Activated CD4-positive, alpha-beta T cell treated with anti-CD3 and anti-CD28 coated beads for 24 hours (primary cell): ENCODE data around the gene TNNC1.

Source experiments
- DNase-seq, 2 donors: peaks; one replicate each; pipeline ENCODE4 v3.0.0-alpha.2; 2020; ENCODE audit warnings: low read depth in 2 of 2

The TNNC1 gene

GRCh38 chr3:52432225-52432624, 21.6 kb downstream of the TNNC1 start:
- DNase-seq, result no peak

GRCh38 chr3:52431459-52432223, 22.2 kb downstream of the TNNC1 start:
- DNase-seq, result no peak

GRCh38 chr3:52430416-52430810, 23.4 kb downstream of the TNNC1 start:
- DNase-seq, result no peak

DNA sequence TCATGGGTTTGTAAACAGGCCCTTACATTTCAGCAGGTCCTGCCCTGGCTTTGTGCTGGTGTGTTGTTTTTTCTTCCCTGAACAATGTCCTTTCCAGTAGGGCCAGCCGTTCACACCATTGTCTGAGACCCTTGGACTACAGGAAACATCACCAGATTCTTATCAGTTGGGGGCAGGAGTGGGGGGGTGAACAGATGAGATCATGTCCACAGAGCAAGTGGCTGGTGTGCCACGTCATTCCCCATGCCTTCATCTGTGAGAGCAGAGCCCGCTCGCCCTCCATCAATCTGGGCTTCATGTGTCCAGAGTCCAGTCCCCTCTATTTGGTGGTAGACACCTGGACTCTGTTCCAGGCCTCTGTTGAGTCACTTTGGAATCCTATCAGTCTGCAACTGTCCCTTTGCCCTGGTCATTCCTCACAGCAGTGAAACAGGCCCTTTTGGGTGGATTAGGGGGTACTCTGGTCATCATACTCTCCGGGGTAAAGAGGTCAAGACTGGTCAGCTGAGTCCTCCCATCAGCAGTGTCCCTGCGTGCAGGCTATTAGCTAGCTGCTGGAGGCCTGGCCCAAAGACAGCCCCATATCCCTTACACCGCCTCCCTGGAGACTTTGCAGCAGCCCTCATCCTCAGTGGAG, 23.9 kb downstream of the TNNC1 start:
- DNase-seq, result no peak

GRCh38 chr3:52429031-52429430, 24.8 kb downstream of the TNNC1 start:
- no peak for DNase-seq

DNA sequence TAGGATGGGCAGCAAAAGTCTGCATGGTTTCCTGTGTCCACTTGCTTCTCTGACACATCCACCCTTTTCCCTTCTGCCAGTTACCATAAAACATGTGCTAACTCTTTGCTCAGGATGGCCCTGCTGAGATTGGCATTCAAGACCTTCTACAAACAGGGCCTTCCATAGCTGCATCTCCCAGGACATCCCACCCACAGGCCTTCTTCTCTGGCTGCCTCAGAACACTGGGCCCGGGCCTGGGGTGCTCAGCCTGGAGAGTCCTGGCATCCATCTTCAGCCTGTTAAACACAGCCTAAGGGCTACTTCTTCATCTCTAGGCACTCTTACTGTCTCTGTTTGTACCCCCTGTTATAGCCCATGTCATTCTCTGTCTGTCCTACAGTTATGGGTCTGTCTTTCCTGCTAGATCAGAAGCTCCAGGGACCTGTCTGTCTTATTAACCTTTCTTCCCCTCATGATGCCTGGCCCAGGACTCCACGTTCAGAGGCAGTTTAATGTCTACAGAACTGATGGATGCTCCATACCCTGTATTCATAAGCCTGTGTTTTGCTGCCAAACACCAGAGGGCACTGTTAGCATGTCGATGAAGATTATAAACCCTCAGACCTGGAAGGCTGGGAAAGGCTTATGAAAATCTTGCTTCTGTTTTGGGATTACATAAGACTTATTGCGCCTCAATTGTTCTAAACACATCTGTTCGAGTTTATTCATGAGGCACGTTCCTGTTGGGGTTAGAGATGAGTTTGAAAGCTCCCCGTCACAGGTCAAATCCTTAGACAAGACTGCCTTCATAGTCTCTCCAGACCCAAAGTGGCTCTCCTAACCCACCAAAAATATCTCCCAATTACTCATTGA, 25.5 kb downstream of the TNNC1 start:
- DNase-seq, result no peak

GRCh38 chr3:52423173-52423572, 30.7 kb downstream of the TNNC1 start:
- DNase-seq, result no peak

DNA sequence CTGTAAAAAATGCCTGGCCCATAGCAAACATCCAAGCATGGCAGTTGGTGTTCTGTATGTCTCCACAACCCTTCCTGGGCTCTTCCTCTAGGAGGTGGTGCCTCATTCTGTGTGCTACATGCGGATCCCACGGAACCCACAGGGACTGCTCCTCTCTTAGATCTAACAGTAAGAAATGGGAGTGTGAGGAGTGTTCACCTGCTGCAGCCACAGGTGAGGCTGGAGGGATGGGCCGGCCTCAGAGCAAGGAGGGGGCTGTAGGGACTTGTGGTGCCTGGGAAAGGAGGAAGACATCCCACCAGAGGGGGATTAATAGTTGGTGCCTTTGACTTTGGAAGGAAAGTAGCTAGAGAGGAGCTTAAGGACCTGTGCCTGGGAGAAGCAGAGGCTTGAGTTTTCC, 31.2 kb downstream of the TNNC1 start:
- no peak for DNase-seq

GRCh38 chr3:52420388-52420787, 33.5 kb downstream of the TNNC1 start:
- no peak for DNase-seq

- no peak for DNase-seq
Measured at GRCh38 chr3:52415800-52416199, 38.0 kb downstream of the TNNC1 start.

DNA sequence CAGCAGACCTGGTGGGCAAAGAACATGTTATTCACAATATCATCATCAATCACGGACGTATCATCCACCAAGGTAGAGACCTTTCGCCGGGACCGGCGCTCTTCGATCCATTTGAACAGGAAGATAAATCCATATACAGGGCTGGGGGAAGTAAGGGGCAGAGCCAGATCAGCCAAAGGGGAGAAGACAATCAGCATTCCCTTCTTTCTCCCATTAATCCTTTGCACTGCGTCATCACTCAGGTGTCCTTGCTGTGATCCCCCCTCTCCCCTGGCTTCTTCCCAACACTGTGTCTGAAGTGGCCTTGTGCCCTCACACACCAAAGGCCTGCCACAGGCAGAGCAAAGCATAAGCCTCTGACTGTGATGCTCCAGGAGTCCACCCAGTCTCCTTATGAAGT, 45.4 kb downstream of the TNNC1 start:
- DNase-seq, result no peak

DNA sequence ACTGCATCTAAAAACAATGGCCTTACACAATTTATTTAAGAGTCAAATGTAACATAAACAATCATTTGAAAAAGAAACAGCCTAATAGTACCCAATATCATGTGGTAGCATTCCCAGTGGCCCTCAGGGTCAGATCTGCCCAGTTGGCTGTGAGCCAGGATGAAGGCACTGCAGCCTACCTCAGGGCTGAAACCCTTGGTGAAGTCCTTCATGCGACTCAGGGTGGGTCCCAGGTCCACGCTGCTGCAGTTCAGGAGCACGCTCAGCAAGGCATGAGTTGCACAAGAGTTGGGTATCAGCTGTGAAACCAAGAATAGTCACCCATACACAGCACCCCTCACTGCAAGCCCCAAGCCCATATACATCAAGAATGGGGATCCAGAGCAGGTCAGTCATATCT, 46.1 kb downstream of the TNNC1 start:
- no peak for DNase-seq

DNA sequence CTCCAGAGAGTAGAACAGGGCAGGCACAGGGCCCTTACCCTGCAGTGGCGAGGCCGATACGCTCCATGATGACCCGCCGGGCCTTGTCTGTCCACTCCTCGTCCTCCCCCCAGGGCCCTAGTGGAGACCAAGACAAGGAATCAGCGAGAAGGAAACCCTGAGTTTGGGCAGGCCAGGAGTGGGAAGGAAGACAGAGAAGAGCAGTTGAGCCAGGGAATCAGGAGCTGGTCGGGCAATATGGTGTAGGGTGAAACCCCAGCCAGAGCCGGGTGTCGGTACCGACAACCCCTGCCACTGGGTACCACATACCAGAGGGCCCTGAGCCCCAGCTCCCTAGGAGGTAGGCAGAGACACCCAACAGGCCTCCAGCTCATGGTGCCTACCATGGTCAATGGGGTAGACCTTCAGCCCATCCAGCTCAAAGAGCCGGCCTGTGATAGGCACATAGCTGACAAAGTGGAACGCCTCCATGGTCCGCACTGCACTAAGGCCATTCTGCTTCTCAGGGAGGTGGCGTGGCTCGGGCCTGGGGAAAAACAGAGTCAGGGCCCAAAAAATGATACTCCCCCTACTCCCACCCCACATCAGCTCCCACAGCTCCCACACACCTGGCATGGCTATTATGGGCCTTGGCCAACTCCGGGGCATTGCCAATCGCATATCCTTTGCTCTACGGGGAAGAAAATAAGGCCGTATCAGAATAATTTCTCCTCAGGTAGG, 46.9 kb downstream of the TNNC1 start:
- DNase-seq, result no peak

DNA sequence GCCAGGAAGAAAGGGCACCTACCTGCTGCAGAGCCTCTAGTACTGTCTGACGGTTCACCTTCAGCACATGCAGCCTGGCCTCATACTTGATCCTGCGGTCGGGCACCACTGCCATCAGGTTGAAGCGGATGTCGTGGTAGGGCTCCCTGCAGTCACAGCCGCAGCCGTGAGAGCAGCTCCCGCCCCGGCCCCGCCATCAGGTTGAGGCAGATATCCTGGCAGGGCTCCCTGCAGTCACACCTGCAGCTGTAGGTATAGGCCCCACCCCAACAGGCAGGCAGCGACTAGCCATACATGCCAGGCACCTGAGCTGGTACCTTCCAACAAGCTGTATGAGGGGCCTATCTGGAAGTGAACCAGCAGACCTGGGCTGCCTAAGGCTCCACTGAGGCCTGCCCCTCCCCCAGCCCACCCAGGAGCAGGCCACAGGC, 47.6 kb downstream of the TNNC1 start:
- no peak for DNase-seq

DNA sequence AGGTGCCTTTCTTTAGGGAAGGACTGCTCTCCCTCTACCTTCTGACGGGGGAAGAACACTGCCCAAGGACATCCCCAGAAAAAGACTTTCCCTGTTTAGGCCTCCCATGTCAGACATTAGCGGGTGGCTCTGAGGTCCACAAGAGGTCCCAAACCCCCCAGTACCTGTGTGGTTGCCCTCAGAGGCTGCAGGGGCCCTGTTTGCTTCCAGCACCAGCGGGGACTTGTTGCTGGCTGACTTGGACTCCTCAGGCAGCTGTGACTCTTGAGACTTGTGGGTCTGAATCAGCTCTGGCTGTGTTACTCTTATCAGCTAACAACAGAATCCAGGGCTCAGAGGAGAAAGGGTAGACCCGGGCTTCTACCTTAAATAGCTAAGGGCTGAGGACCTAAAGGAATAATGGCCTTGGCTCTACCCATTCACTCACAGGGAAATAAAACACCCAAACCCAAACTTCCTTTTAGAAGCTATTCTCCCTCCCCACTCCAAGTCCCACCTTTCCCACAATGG, 48.2 kb downstream of the TNNC1 start:
- DNase-seq, result no peak

DNA sequence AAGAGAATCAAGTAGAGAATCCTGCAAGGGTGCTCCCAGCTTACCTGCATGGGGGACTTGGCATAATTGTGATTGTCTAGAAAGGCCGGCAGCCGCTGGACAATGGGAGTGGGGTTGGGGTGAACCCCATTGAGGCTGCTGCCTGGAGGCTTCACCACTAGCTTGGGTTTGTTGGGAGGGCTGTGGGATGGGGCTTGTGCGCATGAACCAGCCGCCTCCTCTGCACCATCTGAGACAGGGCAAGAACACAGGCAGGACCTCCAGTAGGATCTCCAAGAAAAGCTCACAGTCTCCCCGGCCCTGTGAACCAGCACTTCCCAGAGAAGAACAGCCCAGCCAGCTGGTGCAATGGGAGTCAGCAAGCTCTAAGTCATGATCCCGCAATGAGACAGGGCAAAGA, 48.8 kb downstream of the TNNC1 start:
- DNase-seq, result no peak

GRCh38 chr3:52404391-52404790, 49.5 kb downstream of the TNNC1 start:
- DNase-seq, result no peak

DNA sequence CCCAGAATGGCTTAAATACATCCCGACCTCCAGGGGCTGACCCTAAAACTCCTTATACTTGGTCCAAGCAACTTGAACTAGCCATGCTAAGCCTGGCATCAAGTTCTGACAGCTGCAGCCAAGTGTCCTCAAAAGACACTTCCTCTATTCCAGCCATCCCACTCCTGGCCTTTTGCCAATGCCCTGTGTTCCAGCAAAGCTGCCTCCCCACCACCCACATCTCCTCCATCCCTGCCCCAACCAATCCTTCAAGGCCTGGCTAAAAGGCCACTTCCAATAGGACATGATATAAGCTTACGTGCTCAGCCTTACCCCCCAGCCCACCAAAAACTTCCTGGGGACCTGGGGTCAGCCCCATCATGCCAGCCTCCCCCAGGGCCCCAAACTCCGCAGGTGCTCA, 49.9 kb downstream of the TNNC1 start:
- DNase-seq, result no peak

- no peak for DNase-seq
Measured at GRCh38 chr3:52403271-52403841, 50.5 kb downstream of the TNNC1 start.

- no peak for DNase-seq
Measured at GRCh38 chr3:52402706-52403270, 51.1 kb downstream of the TNNC1 start.

GRCh38 chr3:52402101-52402521, 51.7 kb downstream of the TNNC1 start:
- no peak for DNase-seq
